ENCODE measurements around the gene LEPR. TPM values are rescaled to one million over a fixed set of nuclear protein-coding genes. Genes with fewer than 3 reads are reported as not detected.

LEPR gene
- polyA plus RNA-seq, 1 donor (not counting 4 experiments of a cell fraction or from before 2014, with no cell fraction given) = 5.5 TPM

DNA sequence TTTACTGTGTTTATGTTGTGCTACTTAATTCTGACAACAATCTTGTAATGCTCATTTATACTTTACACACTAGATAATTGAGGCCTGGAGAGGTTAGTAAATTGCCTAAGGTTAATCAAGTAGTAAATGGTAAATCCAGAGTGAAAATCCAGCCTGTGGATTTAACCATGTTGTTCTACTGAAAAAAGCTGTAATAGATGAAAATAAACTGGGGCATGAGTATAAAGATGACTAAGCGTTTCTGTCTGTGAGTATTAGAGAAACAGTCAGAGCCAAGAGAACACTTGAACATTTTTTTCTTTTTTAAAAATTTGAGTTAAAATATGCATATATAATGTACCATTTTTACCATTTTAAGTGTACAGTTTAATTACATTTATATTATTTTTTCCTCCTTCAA, 47.9 kb upstream of the LEPR start:
- no peak overlapping the region for H3K9ac ChIP-seq (ENCODE audit: control insufficient read depth, extremely low read depth, insufficient read depth, low read length)
- no peak overlapping the region for H2AFZ ChIP-seq (ENCODE audit: control insufficient read depth, low read length)
- H3K4me3 ChIP-seq (ENCODE audit: control insufficient read depth in 2 of 3, extremely low read depth in 1 of 3, insufficient read depth in 2 of 3, low read depth in 1 of 3, low read length in 3 of 3) = no peak overlapping the region
- no peaks in the 10 kb centered on the region for H3K79me2 ChIP-seq (ENCODE audit: control insufficient read depth, insufficient read depth, low read length)
- H3K27ac ChIP-seq (ENCODE audit: control insufficient read depth, insufficient read depth, low read length) = no peak overlapping the region
- no peaks in the 10 kb centered on the region for H3K9me1 ChIP-seq (ENCODE audit: control insufficient read depth, extremely low read depth, insufficient read depth, low read length)
- no peaks in the 10 kb centered on the region for H3K4me1 ChIP-seq (ENCODE audit: control insufficient read depth, extremely low read depth, insufficient read depth, low read length)
- TF ChIP-seq EZH2 (IDR thresholded peaks at IDR 0.05; ENCODE audit: low read length) = no peak
- TF ChIP-seq, protein P1, sequence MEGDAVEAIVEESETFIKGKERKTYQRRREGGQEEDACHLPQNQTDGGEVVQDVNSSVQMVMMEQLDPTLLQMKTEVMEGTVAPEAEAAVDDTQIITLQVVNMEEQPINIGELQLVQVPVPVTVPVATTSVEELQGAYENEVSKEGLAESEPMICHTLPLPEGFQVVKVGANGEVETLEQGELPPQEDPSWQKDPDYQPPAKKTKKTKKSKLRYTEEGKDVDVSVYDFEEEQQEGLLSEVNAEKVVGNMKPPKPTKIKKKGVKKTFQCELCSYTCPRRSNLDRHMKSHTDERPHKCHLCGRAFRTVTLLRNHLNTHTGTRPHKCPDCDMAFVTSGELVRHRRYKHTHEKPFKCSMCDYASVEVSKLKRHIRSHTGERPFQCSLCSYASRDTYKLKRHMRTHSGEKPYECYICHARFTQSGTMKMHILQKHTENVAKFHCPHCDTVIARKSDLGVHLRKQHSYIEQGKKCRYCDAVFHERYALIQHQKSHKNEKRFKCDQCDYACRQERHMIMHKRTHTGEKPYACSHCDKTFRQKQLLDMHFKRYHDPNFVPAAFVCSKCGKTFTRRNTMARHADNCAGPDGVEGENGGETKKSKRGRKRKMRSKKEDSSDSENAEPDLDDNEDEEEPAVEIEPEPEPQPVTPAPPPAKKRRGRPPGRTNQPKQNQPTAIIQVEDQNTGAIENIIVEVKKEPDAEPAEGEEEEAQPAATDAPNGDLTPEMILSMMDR (optimal IDR thresholded peaks at IDR 0.05 in 1 of 3, IDR thresholded peaks at IDR 0.05 in 1 of 3, conservative IDR thresholded peaks at IDR 0.05 in 1 of 3; ENCODE audit: extremely low read depth in 1 of 3, insufficient read depth in 2 of 3, low read length in 3 of 3) = no peak
- H3K9me3 ChIP-seq (ENCODE audit: control insufficient read depth, low read depth, low read length) = no peaks in the 10 kb centered on the region
- H3K4me2 ChIP-seq (ENCODE audit: control insufficient read depth, extremely low read depth, insufficient read depth, low read depth, low read length) = no peak overlapping the region
- dilution Hi-C loops (cut with MboI; ENCODE audit: extremely low pct_ligation_motif_present, low sequenced_read_pairs) = no loop called here
- no peak for FAIRE-seq
- no peaks in the 10 kb centered on the region for H4K20me1 ChIP-seq (ENCODE audit: control insufficient read depth, extremely low read depth, insufficient read depth, low read length)
- no peak for DNase-seq (ENCODE audit: low read depth, low spot score)
- peaks cover 0 to 1% of the 10 kb centered on the region in 2 experiments for H3K36me3 ChIP-seq (ENCODE audit: control insufficient read depth in 2 of 2, extremely low read depth in 1 of 2, insufficient read depth in 2 of 2, low read length in 2 of 2)
- H3K27me3 ChIP-seq (ENCODE audit: control insufficient read depth, extremely low read depth, insufficient read depth, low read length) = no peaks in the 10 kb centered on the region

DNA sequence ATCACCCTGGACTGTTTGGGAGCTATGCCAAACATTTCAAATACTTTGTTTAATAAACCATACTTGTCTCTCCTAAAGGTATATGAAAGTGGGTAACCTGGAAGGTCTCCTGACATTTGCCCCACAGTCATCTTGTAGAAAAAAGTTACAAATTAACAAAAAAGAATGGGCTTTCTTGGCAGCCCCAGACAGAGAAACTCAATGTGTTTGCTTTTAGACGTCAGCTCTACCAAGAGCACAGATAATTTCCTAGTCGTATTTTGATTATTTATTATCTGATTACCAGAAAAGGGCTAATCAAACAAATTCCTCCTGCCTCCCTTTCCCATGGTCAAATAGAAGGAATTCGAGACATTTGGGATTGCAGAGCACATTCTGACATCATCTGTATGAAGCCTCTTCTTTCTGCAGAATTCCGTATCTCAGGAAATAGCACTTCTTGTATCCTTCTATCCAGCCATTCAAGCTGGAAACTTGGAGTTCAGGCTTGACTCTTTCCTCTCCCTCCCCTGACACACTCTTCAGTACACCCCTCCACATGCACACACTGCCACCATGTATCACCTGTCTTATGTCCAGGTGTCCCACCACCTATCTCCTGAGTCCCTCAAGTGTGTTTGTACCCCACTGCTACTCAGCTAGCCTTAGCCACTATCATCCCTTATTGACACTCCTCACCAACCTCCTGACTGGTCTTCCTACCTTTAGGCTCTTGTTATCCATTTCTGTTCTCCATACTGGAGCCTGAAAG, 42.8 kb upstream of the LEPR start:
- no peaks in the 10 kb centered on the region for H4K20me1 ChIP-seq (ENCODE audit: control insufficient read depth, extremely low read depth, insufficient read depth, low read length)
- no peaks in the 10 kb centered on the region for H3K4me1 ChIP-seq (ENCODE audit: control insufficient read depth, extremely low read depth, insufficient read depth, low read length)
- no peaks in the 10 kb centered on the region for H3K79me2 ChIP-seq (ENCODE audit: control insufficient read depth, insufficient read depth, low read length)
- dilution Hi-C loops (cut with MboI; ENCODE audit: extremely low pct_ligation_motif_present, low sequenced_read_pairs) = no loop called here
- no peak overlapping the region for H3K4me3 ChIP-seq (ENCODE audit: control insufficient read depth in 2 of 3, extremely low read depth in 1 of 3, insufficient read depth in 2 of 3, low read depth in 1 of 3, low read length in 3 of 3)
- H3K9me3 ChIP-seq (ENCODE audit: control insufficient read depth, low read depth, low read length) = no peaks in the 10 kb centered on the region
- DNase-seq (ENCODE audit: low read depth, low spot score) = no peak
- no peak overlapping the region for H2AFZ ChIP-seq (ENCODE audit: control insufficient read depth, low read length)
- H3K9me1 ChIP-seq (ENCODE audit: control insufficient read depth, extremely low read depth, insufficient read depth, low read length) = no peaks in the 10 kb centered on the region
- H3K36me3 ChIP-seq (ENCODE audit: control insufficient read depth in 2 of 2, extremely low read depth in 1 of 2, insufficient read depth in 2 of 2, low read length in 2 of 2) = no peaks in the 10 kb centered on the region
- H3K9ac ChIP-seq (ENCODE audit: control insufficient read depth, extremely low read depth, insufficient read depth, low read length) = no peak overlapping the region
- no peak overlapping the region for H3K4me2 ChIP-seq (ENCODE audit: control insufficient read depth, extremely low read depth, insufficient read depth, low read depth, low read length)
- H3K27ac ChIP-seq (ENCODE audit: control insufficient read depth, insufficient read depth, low read length) = no peak overlapping the region
- no peak for TF ChIP-seq EZH2 (IDR thresholded peaks at IDR 0.05; ENCODE audit: low read length)
- TF ChIP-seq, protein P1 (optimal IDR thresholded peaks at IDR 0.05 in 1 of 3, IDR thresholded peaks at IDR 0.05 in 1 of 3, conservative IDR thresholded peaks at IDR 0.05 in 1 of 3; ENCODE audit: extremely low read depth in 1 of 3, insufficient read depth in 2 of 3, low read length in 3 of 3) = no peak
- no peaks in the 10 kb centered on the region for H3K27me3 ChIP-seq (ENCODE audit: control insufficient read depth, extremely low read depth, insufficient read depth, low read length)
- peak; percentile 23 for FAIRE-seq

Data from keratinocyte (primary cell).